ENCODE measurements around the gene GRK3. TPM values are rescaled to one million over a fixed set of nuclear protein-coding genes. Genes with fewer than 3 reads are reported as not detected.

Gene GRK3
- total and polyA plus RNA-seq, 10 of the 15 experiments (the other 5 are each of a cell fraction or from before 2014, with no cell fraction given), result 3.1 to 35.1 (median 14.7) TPM

- TF ChIP-seq ZBTB40 (IDR thresholded peaks at IDR 0.05; ENCODE audit: borderline replicate concordance), result no peak
- TF ChIP-seq ATF3 (IDR thresholded peaks at IDR 0.05; ENCODE audit: borderline replicate concordance, extremely low read depth, low read depth, low read length), result no peak
Observed at GRCh38 chr22:25749420-25750169, 185.1 kb downstream of the GRK3 start (continued).

- H3K9me3 ChIP-seq (replicated peaks; ENCODE audit: control insufficient read depth, insufficient read depth, low read length), result no peaks in the 10 kb centered on the region
- intact Hi-C loops (cut with micrococcal nuclease; ENCODE audit: unreplicated experiment) (no loop called here), in situ Hi-C loops (cut with MboI) (no loop called here)
- H3K4me2 ChIP-seq (ENCODE audit: control insufficient read depth, insufficient read depth), result no peak overlapping the region
- no peak overlapping the region for H3K4me3 ChIP-seq
- H3K27ac ChIP-seq (ENCODE audit: control insufficient read depth, insufficient read depth), result no peak overlapping the region
- no peaks in the 10 kb centered on the region for H4K20me1 ChIP-seq (ENCODE audit: control insufficient read depth, insufficient read depth)
- SMC1A ChIA-PET (ENCODE audit: uncharacterized antibody, unreplicated experiment), result interaction anchor here (0.8 to 2.3 kb wide), 6 partner anchors 12 to 255 kb away, joined by 3 to 7 read pairs (median 4); no protein-coding TSS in a partner anchor
- no peaks in the 10 kb centered on the region for H3K79me2 ChIP-seq (ENCODE audit: control insufficient read depth, insufficient read depth, low read length)
- RAD21 ChIA-PET (ENCODE audit: unreplicated experiment), result interaction anchor here (0.8 to 1.9 kb wide), 6 partner anchors 15 to 207 kb away, joined by 3 to 9 read pairs (median 4); no protein-coding TSS in a partner anchor
- H3K27me3 ChIP-seq (replicated peaks in 1 of 2; ENCODE audit: control insufficient read depth in 2 of 2, insufficient read depth in 2 of 2, low read length in 1 of 2), result no peaks in the 10 kb centered on the region
- H3K36me3 ChIP-seq (ENCODE audit: control insufficient read depth in 2 of 2, insufficient read depth in 2 of 2, low read length in 1 of 2), result no peaks in the 10 kb centered on the region
- CTCF ChIA-PET, result interaction anchor here (1.0 to 1.9 kb wide), 5 partner anchors 22 to 207 kb away, joined by 3 to 6 read pairs (median 3); no protein-coding TSS in a partner anchor
- no peak overlapping the region for H2AFZ ChIP-seq (ENCODE audit: control insufficient read depth, low read depth, low read length)
- FAIRE-seq (no peak), DNase-seq (ENCODE audit: low read depth, low spot score) (no peak), ATAC-seq (no peak)
- POLR2A ChIA-PET, result interaction anchor here (0.9 kb wide), 1 partner anchor 21 kb away, joined by 3 read pairs; no protein-coding TSS in a partner anchor
- WGBS (ENCODE audit: insufficient coverage, insufficient replicate concordance, low lambda C conversion rate, missing lambda C conversion rate), result 69% methylated on average over 6 of the region's 6 CpGs
- BruUV-seq (replicated peaks), result no TSS peak
- no peak overlapping the region for H3K9ac ChIP-seq (ENCODE audit: control insufficient read depth, insufficient read depth, low read length)
- peaks cover 20% of the 10 kb centered on the region for H3K4me1 ChIP-seq (ENCODE audit: control insufficient read depth, insufficient read depth, low read length)
- TF ChIP-seq ZBTB11 (CRISPR knock-in tag; IDR thresholded peaks at IDR 0.05) (no peak), ATF7 (IDR thresholded peaks at IDR 0.05; ENCODE audit: low read depth) (no peak), POLR2A (IDR thresholded peaks at IDR 0.05; ENCODE audit: low read depth, low read length) (no peak), CBX5 (IDR thresholded peaks at IDR 0.05; ENCODE audit: low read depth) (no peak)
- TF ChIP-seq, protein P1, sequence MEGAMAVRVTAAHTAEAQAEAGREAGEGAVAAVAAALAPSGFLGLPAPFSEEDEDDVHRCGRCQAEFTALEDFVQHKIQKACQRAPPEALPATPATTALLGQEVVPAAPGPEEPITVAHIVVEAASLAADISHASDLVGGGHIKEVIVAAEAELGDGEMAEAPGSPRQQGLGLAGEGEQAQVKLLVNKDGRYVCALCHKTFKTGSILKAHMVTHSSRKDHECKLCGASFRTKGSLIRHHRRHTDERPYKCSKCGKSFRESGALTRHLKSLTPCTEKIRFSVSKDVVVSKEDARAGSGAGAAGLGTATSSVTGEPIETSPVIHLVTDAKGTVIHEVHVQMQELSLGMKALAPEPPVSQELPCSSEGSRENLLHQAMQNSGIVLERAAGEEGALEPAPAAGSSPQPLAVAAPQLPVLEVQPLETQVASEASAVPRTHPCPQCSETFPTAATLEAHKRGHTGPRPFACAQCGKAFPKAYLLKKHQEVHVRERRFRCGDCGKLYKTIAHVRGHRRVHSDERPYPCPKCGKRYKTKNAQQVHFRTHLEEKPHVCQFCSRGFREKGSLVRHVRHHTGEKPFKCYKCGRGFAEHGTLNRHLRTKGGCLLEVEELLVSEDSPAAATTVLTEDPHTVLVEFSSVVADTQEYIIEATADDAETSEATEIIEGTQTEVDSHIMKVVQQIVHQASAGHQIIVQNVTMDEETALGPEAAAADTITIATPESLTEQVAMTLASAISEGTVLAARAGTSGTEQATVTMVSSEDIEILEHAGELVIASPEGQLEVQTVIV (IDR thresholded peaks at IDR 0.05; ENCODE audit: borderline replicate concordance, partially characterized antibody), result no peak
Observed at GRCh38 chr22:25750569-25751173, 186.2 kb downstream of the GRK3 start.

All from GM12878 (cell line).